ENCODE results near the gene ZNF423.

DNA sequence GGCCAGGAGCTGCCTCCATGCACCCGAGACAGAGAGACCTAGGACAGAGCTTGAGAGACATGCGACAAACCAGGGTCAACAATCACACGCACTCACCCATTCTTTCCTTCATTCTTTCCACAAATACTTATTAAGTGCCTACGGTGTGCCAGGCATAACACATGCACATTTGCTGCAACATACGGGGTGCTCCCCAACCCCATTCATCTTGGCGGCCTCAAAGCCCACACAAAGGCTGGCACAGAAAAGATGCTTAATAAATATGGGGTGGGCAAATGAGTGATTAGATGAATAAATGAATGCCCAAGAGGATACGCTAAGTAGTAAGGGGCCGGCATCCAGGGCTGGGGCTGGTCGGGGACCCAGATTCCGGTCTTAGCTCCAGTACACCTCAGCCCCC lies 117.9 kb downstream of the ZNF423 start:
- TF ChIP-seq POLR2A (IDR thresholded peaks at IDR 0.05) = no peak
- TF ChIP-seq, protein P1, sequence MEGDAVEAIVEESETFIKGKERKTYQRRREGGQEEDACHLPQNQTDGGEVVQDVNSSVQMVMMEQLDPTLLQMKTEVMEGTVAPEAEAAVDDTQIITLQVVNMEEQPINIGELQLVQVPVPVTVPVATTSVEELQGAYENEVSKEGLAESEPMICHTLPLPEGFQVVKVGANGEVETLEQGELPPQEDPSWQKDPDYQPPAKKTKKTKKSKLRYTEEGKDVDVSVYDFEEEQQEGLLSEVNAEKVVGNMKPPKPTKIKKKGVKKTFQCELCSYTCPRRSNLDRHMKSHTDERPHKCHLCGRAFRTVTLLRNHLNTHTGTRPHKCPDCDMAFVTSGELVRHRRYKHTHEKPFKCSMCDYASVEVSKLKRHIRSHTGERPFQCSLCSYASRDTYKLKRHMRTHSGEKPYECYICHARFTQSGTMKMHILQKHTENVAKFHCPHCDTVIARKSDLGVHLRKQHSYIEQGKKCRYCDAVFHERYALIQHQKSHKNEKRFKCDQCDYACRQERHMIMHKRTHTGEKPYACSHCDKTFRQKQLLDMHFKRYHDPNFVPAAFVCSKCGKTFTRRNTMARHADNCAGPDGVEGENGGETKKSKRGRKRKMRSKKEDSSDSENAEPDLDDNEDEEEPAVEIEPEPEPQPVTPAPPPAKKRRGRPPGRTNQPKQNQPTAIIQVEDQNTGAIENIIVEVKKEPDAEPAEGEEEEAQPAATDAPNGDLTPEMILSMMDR (IDR thresholded peaks at IDR 0.05) = no peak

Data from lower leg skin (tissue), 3 donors.